ENCODE data around the gene ATG10. TPM values are rescaled to one million over a fixed set of nuclear protein-coding genes. Genes with fewer than 3 reads are reported as not detected.

ATG10 gene
- total RNA-seq, 1 donor from 2014 or later, result 4.3 TPM

DNA sequence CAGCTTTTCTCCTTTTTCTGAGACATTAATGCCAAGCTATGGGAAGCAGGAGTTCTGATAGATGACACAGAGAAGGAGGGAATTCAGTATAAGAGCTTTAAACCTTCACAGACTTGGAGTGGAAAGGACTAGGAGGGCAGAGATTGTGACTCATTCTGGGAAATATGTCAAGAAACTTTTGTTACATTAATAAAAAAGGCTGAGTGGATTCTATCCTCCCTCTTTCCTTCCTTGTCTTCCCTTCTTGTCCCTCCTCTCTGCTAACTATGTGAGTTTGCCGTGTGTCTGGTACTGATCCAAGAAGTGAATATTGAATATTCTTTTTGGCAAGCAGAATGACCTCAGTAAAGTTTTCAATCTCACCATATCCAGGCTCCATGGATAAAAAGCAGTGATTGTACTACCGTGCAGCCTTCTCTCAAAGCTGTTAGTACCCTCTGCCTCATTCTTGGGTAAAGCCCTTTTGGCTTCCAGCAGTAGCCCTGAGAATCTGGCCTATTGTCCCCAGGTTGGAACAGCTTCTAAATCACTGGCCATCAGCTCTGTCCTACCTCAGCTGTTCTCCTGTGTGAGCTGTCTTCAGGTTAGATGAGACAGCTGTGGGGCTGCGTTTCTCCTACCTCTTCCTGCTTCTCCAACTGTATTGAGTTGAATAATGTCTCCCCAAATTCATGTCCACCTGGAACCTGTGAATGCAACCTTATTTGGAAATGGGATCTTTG is 73.9 kb downstream of the ATG10 start:
- no peak overlapping the region for H3K27ac ChIP-seq (ENCODE audit: low read depth, low read length)
- Mint-ChIP-seq H3K36me3 (ENCODE audit: low read depth, unreplicated experiment) (peaks cover 6% of the 10 kb centered on the region), H3K27ac (ENCODE audit: unreplicated experiment) (peak overlapping the region; percentile 41), H3K9me3 (ENCODE audit: unreplicated experiment) (peaks cover 22% of the 10 kb centered on the region), H3K4me1 (ENCODE audit: low read depth, unreplicated experiment) (peaks cover 7% of the 10 kb centered on the region), H3K4me3 (ENCODE audit: unreplicated experiment) (no peak overlapping the region), H3K27me3 (ENCODE audit: low read depth, unreplicated experiment) (no peaks in the 10 kb centered on the region)
- DNase-seq (ENCODE audit: low read depth) (peak; percentile 71), FAIRE-seq (no peak)
- no peaks in the 10 kb centered on the region for H3K27me3 ChIP-seq (ENCODE audit: insufficient read depth, low read length)
- H3K36me3 ChIP-seq (ENCODE audit: insufficient read depth, low read length), result no peaks in the 10 kb centered on the region
- H3K4me1 ChIP-seq (ENCODE audit: insufficient read depth, low read length), result no peaks in the 10 kb centered on the region
- peak overlapping the region; percentile 42 for H3K4me2 ChIP-seq (ENCODE audit: low read length)
- TF ChIP-seq, protein P1, sequence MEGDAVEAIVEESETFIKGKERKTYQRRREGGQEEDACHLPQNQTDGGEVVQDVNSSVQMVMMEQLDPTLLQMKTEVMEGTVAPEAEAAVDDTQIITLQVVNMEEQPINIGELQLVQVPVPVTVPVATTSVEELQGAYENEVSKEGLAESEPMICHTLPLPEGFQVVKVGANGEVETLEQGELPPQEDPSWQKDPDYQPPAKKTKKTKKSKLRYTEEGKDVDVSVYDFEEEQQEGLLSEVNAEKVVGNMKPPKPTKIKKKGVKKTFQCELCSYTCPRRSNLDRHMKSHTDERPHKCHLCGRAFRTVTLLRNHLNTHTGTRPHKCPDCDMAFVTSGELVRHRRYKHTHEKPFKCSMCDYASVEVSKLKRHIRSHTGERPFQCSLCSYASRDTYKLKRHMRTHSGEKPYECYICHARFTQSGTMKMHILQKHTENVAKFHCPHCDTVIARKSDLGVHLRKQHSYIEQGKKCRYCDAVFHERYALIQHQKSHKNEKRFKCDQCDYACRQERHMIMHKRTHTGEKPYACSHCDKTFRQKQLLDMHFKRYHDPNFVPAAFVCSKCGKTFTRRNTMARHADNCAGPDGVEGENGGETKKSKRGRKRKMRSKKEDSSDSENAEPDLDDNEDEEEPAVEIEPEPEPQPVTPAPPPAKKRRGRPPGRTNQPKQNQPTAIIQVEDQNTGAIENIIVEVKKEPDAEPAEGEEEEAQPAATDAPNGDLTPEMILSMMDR (IDR thresholded peaks at IDR 0.05; ENCODE audit: insufficient read depth, low read depth, low read length), result no peak
- no peak for TF ChIP-seq EZH2 (IDR thresholded peaks at IDR 0.05; ENCODE audit: insufficient read depth, low read length)
- no peaks in the 10 kb centered on the region for H3K9me3 ChIP-seq (ENCODE audit: insufficient read depth, low read depth, low read length)
- H4K20me1 ChIP-seq (ENCODE audit: insufficient read depth, low read length), result no peaks in the 10 kb centered on the region
- H3K79me2 ChIP-seq (ENCODE audit: insufficient read depth, low read length), result no peaks in the 10 kb centered on the region
- no peak overlapping the region for H3K9ac ChIP-seq (ENCODE audit: low read length)
- no peak overlapping the region for H3K4me3 ChIP-seq (ENCODE audit: insufficient read depth, low read depth, low read length)
- no peak overlapping the region for H2AFZ ChIP-seq (ENCODE audit: low read depth, low read length)

DNA sequence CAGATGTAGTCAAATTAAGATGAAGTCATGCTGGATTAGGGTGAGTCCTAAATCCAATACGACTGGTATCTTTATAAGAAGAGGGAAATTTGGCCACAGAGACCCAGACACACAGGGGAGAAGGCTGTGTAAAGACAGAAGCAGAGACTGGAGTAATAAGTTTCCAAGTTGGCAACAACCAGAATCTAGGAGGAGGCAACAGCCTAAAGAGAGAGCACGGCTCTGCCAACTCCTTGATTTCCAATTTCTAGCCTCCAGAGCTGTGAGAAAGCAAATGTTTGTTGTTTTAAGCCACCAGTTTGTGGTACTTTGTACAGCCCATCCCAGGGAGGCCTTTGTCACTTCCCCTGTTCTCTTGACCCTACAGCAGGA is 74.4 kb downstream of the ATG10 start:
- Histone ChIP-seq H2AFZ (ENCODE audit: low read depth, low read length) (no peak overlapping the region), H3K4me1 (ENCODE audit: insufficient read depth, low read length) (no peaks in the 10 kb centered on the region), H3K9ac (ENCODE audit: low read length) (no peak overlapping the region), H3K36me3 (ENCODE audit: insufficient read depth, low read length) (no peaks in the 10 kb centered on the region), H3K79me2 (ENCODE audit: insufficient read depth, low read length) (no peaks in the 10 kb centered on the region), H3K4me2 (ENCODE audit: low read length) (peak overlapping the region; percentile 42), H3K4me3 (ENCODE audit: insufficient read depth, low read depth, low read length) (no peak overlapping the region), H3K27ac (ENCODE audit: low read depth, low read length) (no peak overlapping the region), H3K27me3 (ENCODE audit: insufficient read depth, low read length) (no peaks in the 10 kb centered on the region), H4K20me1 (ENCODE audit: insufficient read depth, low read length) (no peaks in the 10 kb centered on the region), H3K9me3 (ENCODE audit: insufficient read depth, low read depth, low read length) (no peaks in the 10 kb centered on the region)
- Mint-ChIP-seq H3K27me3 (ENCODE audit: low read depth, unreplicated experiment) (no peaks in the 10 kb centered on the region), H3K27ac (ENCODE audit: unreplicated experiment) (no peak overlapping the region), H3K36me3 (ENCODE audit: low read depth, unreplicated experiment) (peaks cover 6% of the 10 kb centered on the region), H3K4me3 (ENCODE audit: unreplicated experiment) (no peak overlapping the region), H3K4me1 (ENCODE audit: low read depth, unreplicated experiment) (peaks cover 7% of the 10 kb centered on the region), H3K9me3 (ENCODE audit: unreplicated experiment) (peaks cover 22% of the 10 kb centered on the region)
- TF ChIP-seq EZH2 (IDR thresholded peaks at IDR 0.05; ENCODE audit: insufficient read depth, low read length), result no peak
- TF ChIP-seq, protein P1 (IDR thresholded peaks at IDR 0.05; ENCODE audit: insufficient read depth, low read depth, low read length), result no peak
- DNase-seq (ENCODE audit: low read depth), result no peak
- FAIRE-seq, result no peak

DNA sequence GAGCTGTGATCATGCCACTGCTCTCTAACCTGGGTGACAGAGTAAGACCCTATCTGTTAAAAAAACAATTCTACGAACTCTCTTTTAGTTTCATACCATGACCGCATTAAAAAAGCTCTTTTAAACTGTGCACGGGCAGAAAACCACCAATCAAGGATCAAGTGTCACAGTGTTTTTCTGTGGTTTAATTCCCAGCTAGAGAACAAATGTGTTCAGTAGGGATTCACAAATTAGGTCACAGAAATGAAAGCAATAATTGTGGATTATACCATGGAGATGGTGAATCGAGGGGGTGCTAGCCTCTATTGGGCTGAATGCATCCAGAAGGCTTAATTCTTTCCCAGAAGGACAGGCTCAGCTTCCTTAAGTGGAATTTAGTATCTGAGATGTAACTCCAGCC is 79.1 kb downstream of the ATG10 start:
- Mint-ChIP-seq H3K36me3 (ENCODE audit: low read depth, unreplicated experiment) (peaks cover 1% of the 10 kb centered on the region), H3K27ac (ENCODE audit: unreplicated experiment) (no peak overlapping the region), H3K4me1 (ENCODE audit: low read depth, unreplicated experiment) (peaks cover 6% of the 10 kb centered on the region), H3K4me3 (ENCODE audit: unreplicated experiment) (no peak overlapping the region), H3K27me3 (ENCODE audit: low read depth, unreplicated experiment) (no peaks in the 10 kb centered on the region), H3K9me3 (ENCODE audit: unreplicated experiment) (peaks cover 5% of the 10 kb centered on the region)
- no peak overlapping the region for H2AFZ ChIP-seq (ENCODE audit: low read depth, low read length)
- H3K4me2 ChIP-seq (ENCODE audit: low read length), result no peak overlapping the region
- no peak overlapping the region for H3K27ac ChIP-seq (ENCODE audit: low read depth, low read length)
- no peaks in the 10 kb centered on the region for H3K36me3 ChIP-seq (ENCODE audit: insufficient read depth, low read length)
- H3K79me2 ChIP-seq (ENCODE audit: insufficient read depth, low read length), result no peaks in the 10 kb centered on the region
- TF ChIP-seq, protein P1 (IDR thresholded peaks at IDR 0.05; ENCODE audit: insufficient read depth, low read depth, low read length), result no peak
- TF ChIP-seq EZH2 (IDR thresholded peaks at IDR 0.05; ENCODE audit: insufficient read depth, low read length), result no peak
- no peak overlapping the region for H3K9ac ChIP-seq (ENCODE audit: low read length)
- H3K27me3 ChIP-seq (ENCODE audit: insufficient read depth, low read length), result no peaks in the 10 kb centered on the region
- FAIRE-seq (no peak), DNase-seq (ENCODE audit: low read depth) (no peak)
- no peaks in the 10 kb centered on the region for H4K20me1 ChIP-seq (ENCODE audit: insufficient read depth, low read length)
- no peak overlapping the region for H3K4me3 ChIP-seq (ENCODE audit: insufficient read depth, low read depth, low read length)
- no peaks in the 10 kb centered on the region for H3K9me3 ChIP-seq (ENCODE audit: insufficient read depth, low read depth, low read length)
- no peaks in the 10 kb centered on the region for H3K4me1 ChIP-seq (ENCODE audit: insufficient read depth, low read length)

All from astrocyte (in vitro differentiated cells and primary cell).